ENCODE measurements around the gene CPEB2.

The CPEB2 gene

DNA sequence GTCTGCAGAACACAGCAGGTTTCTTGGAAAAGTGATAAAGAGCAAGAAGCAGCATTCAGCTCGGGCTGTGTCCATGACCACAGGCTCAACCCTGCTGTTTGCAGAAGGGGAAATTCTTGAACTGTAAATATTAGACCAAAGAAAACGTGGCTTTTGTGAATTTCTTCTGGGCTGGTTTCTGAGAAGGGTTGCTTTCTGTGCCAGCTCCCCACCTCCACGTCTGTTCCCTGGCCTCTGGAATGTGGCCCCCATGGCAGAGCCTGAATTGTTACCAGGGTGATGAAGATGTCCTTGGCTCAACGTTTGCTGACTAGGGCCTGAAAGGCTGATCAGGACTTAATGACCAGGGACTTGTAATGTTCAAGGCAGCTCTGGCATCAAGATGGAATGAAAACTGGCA is 116.0 kb downstream of the CPEB2 start:
- H3K9me3 ChIP-seq (ENCODE audit: insufficient read depth, low read length), result no peaks in the 10 kb centered on the region
- no peak overlapping the region for H3K4me3 ChIP-seq (ENCODE audit: insufficient read depth, low read length, poor library complexity, severe bottlenecking)
- H3K79me2 ChIP-seq (ENCODE audit: insufficient read depth, low read length), result no peaks in the 10 kb centered on the region
- no peaks in the 10 kb centered on the region for H3K9me2 ChIP-seq (replicated peaks; ENCODE audit: insufficient read depth, low read length)
- H3K9ac ChIP-seq (ENCODE audit: low read length), result no peak overlapping the region
- H3K4me2 ChIP-seq (ENCODE audit: low read depth, low read length, poor library complexity, severe bottlenecking), result no peak overlapping the region
- no peaks in the 10 kb centered on the region for H3K27me3 ChIP-seq (ENCODE audit: low read length)
- no peak overlapping the region for H2AFZ ChIP-seq (ENCODE audit: low read depth, low read length, severe bottlenecking)
- no peak for TF ChIP-seq EZH2phosphoT487 (conservative IDR thresholded peaks at IDR 0.05; ENCODE audit: low read length)
- TF ChIP-seq, protein P1, sequence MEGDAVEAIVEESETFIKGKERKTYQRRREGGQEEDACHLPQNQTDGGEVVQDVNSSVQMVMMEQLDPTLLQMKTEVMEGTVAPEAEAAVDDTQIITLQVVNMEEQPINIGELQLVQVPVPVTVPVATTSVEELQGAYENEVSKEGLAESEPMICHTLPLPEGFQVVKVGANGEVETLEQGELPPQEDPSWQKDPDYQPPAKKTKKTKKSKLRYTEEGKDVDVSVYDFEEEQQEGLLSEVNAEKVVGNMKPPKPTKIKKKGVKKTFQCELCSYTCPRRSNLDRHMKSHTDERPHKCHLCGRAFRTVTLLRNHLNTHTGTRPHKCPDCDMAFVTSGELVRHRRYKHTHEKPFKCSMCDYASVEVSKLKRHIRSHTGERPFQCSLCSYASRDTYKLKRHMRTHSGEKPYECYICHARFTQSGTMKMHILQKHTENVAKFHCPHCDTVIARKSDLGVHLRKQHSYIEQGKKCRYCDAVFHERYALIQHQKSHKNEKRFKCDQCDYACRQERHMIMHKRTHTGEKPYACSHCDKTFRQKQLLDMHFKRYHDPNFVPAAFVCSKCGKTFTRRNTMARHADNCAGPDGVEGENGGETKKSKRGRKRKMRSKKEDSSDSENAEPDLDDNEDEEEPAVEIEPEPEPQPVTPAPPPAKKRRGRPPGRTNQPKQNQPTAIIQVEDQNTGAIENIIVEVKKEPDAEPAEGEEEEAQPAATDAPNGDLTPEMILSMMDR (IDR thresholded peaks at IDR 0.05; ENCODE audit: insufficient read depth, low read length, poor library complexity, severe bottlenecking), result no peak
- H3F3A ChIP-seq (ENCODE audit: insufficient read depth), result no peaks in the 10 kb centered on the region
- no peaks in the 10 kb centered on the region for H4K20me1 ChIP-seq (ENCODE audit: low read depth, low read length)
- H3K36me3 ChIP-seq (ENCODE audit: low read length), result no peaks in the 10 kb centered on the region
- no peak overlapping the region for H3K27ac ChIP-seq (ENCODE audit: low read depth, low read length)

Measured in SU-DHL-6 (cell line).